ENCODE measurements around the gene TTC21A. TPM values are rescaled to one million over a fixed set of nuclear protein-coding genes. Genes with fewer than 3 reads are reported as not detected.

TTC21A gene
- total and polyA plus RNA-seq, 2 donors (not counting 1 experiment from before 2014, with no cell fraction given) = 1.6 to 2.1 TPM

DNA sequence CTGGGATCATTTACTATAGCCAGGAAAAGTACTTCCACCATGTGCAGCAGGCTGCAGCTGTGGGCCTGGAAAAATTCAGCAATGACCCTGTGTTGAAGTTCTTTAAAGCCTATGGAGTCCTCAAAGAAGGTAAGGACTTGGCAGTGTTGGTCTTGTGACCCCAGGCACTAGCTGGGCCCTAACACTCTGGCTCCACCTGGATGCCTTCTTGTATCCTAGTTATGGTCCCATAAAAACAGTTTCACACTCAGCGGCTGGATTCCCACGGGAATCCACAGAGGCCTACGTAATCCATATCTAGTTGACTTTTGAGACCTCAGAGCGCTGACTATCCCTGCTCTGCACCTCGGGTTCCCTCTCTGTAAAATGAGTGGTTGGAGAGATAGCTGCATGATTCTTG lies 1.6 kb downstream of the TTC21A start:
- Histone ChIP-seq H3K27me3 (ENCODE audit: control insufficient read depth, insufficient read depth, low read length) (no peaks in the 10 kb centered on the region), H4K20me1 (ENCODE audit: control insufficient read depth, extremely low read depth, insufficient read depth, low read length) (no peaks in the 10 kb centered on the region), H3K4me1 (ENCODE audit: control insufficient read depth, extremely low read depth, insufficient read depth, low read length) (peaks cover 3% of the 10 kb centered on the region), H3K36me3 (ENCODE audit: control insufficient read depth, insufficient read depth, low read length) (no peaks in the 10 kb centered on the region), H2AFZ (ENCODE audit: low read length) (no peak overlapping the region), H3K4me3 (replicated peaks in 1 of 4; ENCODE audit: control extremely low read depth in 1 of 4, insufficient read depth in 1 of 4, low read depth in 3 of 4, low read length in 4 of 4) (no peak overlapping the region), H3K9me3 (ENCODE audit: control insufficient read depth, insufficient read depth, low read depth, low read length) (no peaks in the 10 kb centered on the region), H3K4me2 (ENCODE audit: extremely low read depth, insufficient read depth, low read length) (no peak overlapping the region), H3K9ac (ENCODE audit: insufficient read depth, low read length) (no peak overlapping the region), H3K27ac (ENCODE audit: insufficient read depth, low read length) (no peak overlapping the region), H3K79me2 (ENCODE audit: control insufficient read depth, insufficient read depth, low read length) (peaks cover 26% of the 10 kb centered on the region)
- TF ChIP-seq, protein P1, sequence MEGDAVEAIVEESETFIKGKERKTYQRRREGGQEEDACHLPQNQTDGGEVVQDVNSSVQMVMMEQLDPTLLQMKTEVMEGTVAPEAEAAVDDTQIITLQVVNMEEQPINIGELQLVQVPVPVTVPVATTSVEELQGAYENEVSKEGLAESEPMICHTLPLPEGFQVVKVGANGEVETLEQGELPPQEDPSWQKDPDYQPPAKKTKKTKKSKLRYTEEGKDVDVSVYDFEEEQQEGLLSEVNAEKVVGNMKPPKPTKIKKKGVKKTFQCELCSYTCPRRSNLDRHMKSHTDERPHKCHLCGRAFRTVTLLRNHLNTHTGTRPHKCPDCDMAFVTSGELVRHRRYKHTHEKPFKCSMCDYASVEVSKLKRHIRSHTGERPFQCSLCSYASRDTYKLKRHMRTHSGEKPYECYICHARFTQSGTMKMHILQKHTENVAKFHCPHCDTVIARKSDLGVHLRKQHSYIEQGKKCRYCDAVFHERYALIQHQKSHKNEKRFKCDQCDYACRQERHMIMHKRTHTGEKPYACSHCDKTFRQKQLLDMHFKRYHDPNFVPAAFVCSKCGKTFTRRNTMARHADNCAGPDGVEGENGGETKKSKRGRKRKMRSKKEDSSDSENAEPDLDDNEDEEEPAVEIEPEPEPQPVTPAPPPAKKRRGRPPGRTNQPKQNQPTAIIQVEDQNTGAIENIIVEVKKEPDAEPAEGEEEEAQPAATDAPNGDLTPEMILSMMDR (conservative IDR thresholded peaks at IDR 0.05 in 1 of 2, IDR thresholded peaks at IDR 0.05 in 1 of 2; ENCODE audit: low read depth in 1 of 2, low read length in 2 of 2) = no peak
- no peak for TF ChIP-seq EZH2 (IDR thresholded peaks at IDR 0.05; ENCODE audit: low read length, missing control alignments)
- DNase-seq (ENCODE audit: low read depth in 2 of 2) = no peak

GRCh38 chr3:39110041-39110639 lies 2.7 kb downstream of the TTC21A start:
- TF ChIP-seq, protein P1 (conservative IDR thresholded peaks at IDR 0.05 in 1 of 2, IDR thresholded peaks at IDR 0.05 in 1 of 2; ENCODE audit: low read depth in 1 of 2, low read length in 2 of 2) = no peak
- TF ChIP-seq EZH2 (IDR thresholded peaks at IDR 0.05; ENCODE audit: low read length, missing control alignments) = no peak
- Histone ChIP-seq H3K9me3 (ENCODE audit: control insufficient read depth, insufficient read depth, low read depth, low read length) (no peaks in the 10 kb centered on the region), H3K79me2 (ENCODE audit: control insufficient read depth, insufficient read depth, low read length) (peaks cover 17% of the 10 kb centered on the region), H3K9ac (ENCODE audit: insufficient read depth, low read length) (no peak overlapping the region), H3K4me2 (ENCODE audit: extremely low read depth, insufficient read depth, low read length) (no peak overlapping the region), H4K20me1 (ENCODE audit: control insufficient read depth, extremely low read depth, insufficient read depth, low read length) (no peaks in the 10 kb centered on the region), H3K36me3 (ENCODE audit: control insufficient read depth, insufficient read depth, low read length) (no peaks in the 10 kb centered on the region), H3K4me3 (replicated peaks in 1 of 4; ENCODE audit: control extremely low read depth in 1 of 4, insufficient read depth in 1 of 4, low read depth in 3 of 4, low read length in 4 of 4) (no peak overlapping the region), H3K4me1 (ENCODE audit: control insufficient read depth, extremely low read depth, insufficient read depth, low read length) (peaks cover 3% of the 10 kb centered on the region), H2AFZ (ENCODE audit: low read length) (no peak overlapping the region), H3K27ac (ENCODE audit: insufficient read depth, low read length) (no peak overlapping the region), H3K27me3 (ENCODE audit: control insufficient read depth, insufficient read depth, low read length) (no peaks in the 10 kb centered on the region)
- no peak for DNase-seq (ENCODE audit: low read depth in 2 of 2)

DNA sequence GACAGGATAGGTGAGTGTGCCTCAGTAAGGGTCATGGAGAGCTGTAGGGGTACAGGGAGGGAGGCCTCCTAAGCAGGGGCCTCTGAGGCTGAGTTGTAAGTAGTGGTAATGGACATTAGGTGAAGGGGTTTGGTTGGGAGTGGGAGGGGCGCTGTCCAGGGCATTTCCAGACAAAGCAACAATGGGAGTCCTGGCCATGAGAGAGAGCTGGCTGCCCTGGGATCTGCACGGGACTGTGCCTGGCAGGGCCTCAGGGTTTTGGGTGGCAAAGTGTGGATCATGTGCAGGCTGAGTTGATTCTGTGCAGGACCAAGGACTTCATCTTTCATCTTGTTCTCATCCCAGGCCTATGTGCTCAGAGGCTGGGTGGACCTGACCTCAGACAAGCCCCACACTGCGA lies 4.6 kb downstream of the TTC21A start:
- H4K20me1 ChIP-seq (ENCODE audit: control insufficient read depth, extremely low read depth, insufficient read depth, low read length) = no peaks in the 10 kb centered on the region
- H3K79me2 ChIP-seq (ENCODE audit: control insufficient read depth, insufficient read depth, low read length) = no peaks in the 10 kb centered on the region
- no peaks in the 10 kb centered on the region for H3K27me3 ChIP-seq (ENCODE audit: control insufficient read depth, insufficient read depth, low read length)
- no peak overlapping the region for H2AFZ ChIP-seq (ENCODE audit: low read length)
- H3K9ac ChIP-seq (ENCODE audit: insufficient read depth, low read length) = no peak overlapping the region
- no peak overlapping the region for H3K4me3 ChIP-seq (replicated peaks in 1 of 4; ENCODE audit: control extremely low read depth in 1 of 4, insufficient read depth in 1 of 4, low read depth in 3 of 4, low read length in 4 of 4)
- no peak overlapping the region for H3K27ac ChIP-seq (ENCODE audit: insufficient read depth, low read length)
- H3K4me1 ChIP-seq (ENCODE audit: control insufficient read depth, extremely low read depth, insufficient read depth, low read length) = peaks cover 3% of the 10 kb centered on the region
- no peaks in the 10 kb centered on the region for H3K36me3 ChIP-seq (ENCODE audit: control insufficient read depth, insufficient read depth, low read length)
- TF ChIP-seq EZH2 (IDR thresholded peaks at IDR 0.05; ENCODE audit: low read length, missing control alignments) = no peak
- TF ChIP-seq, protein P1 (conservative IDR thresholded peaks at IDR 0.05 in 1 of 2, IDR thresholded peaks at IDR 0.05 in 1 of 2; ENCODE audit: low read depth in 1 of 2, low read length in 2 of 2) = no peak
- H3K4me2 ChIP-seq (ENCODE audit: extremely low read depth, insufficient read depth, low read length) = no peak overlapping the region
- no peaks in the 10 kb centered on the region for H3K9me3 ChIP-seq (ENCODE audit: control insufficient read depth, insufficient read depth, low read depth, low read length)
- no peak for DNase-seq (ENCODE audit: low read depth in 2 of 2)

All from fibroblast of lung (primary cell).